SH-SY5Y (cell line): ENCODE data around the gene GPSM1.

Experiments
- GATA2 ChIP-seq: IDR thresholded peaks from 2 replicates; pipeline ENCODE4 v1.6.1; 2011; ENCODE audit warnings: mild to moderate bottlenecking, low read depth, low read length
- GATA3 ChIP-seq: IDR thresholded peaks from 2 replicates; pipeline ENCODE4 v1.6.1; 2011; ENCODE audit warnings: low read depth, mild to moderate bottlenecking, low read length, moderate library complexity

The GPSM1 gene

DNA sequence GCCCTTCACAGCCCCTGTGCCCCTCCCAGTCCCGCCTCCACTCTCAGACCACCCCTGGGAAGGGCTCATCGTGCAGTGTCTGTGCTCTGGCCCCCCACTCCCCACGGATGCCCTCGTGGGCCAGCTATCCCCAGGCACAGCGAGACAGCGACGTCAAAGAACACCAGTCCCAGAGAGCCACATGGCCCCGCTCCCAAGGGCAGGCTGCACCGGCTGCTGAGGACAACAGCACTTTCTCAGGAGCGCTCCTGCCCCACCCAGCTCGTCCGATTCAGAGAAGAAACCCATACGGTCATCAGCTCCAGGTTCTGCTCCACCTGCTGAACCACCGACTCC lies 77.4 kb downstream of the GPSM1 start:
- TF ChIP-seq GATA3: no peak
- no peak for TF ChIP-seq GATA2

DNA sequence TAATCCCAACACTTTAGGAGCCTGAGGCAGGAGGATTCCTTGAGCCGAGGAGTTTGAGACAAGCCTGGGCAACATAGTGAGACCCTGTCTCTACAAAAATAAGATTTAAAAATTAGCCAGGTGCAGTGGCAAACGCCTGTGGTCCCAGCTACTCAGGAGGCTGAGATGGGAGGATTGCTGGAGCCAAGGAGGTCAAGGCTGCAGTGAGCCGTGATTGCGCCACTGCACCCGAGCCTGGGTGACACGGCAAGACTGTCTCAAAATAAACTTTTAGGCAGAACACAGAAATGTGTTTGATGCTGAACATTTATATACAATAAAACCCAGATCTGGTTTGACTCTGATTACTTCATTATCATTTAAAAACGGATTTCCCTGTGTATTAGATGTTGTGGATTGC lies 78.1 kb downstream of the GPSM1 start:
- TF ChIP-seq GATA2: no peak
- no peak for TF ChIP-seq GATA3

DNA sequence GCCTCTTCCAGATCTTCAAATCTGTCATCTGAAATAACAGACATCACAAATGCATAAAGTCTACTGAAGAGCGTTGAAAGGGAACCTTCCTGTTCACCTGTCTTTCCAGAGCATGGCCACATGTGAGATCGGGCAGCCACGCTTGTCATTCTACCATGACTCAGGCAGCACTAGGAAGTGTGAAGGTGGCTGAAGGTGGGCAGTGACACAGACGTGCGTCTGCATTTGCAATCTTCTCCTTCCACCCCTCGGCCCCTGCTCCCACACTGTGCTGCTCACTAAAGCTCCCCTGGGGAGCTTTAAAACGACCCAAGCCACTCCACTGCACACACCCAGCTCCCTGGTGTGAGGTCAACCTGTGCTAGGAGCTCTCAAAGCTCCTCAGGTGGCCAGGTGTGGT lies 80.6 kb downstream of the GPSM1 start:
- TF ChIP-seq GATA3 (no peak), GATA2 (no peak)
